ENCODE results near the gene CAMTA1.

DNA sequence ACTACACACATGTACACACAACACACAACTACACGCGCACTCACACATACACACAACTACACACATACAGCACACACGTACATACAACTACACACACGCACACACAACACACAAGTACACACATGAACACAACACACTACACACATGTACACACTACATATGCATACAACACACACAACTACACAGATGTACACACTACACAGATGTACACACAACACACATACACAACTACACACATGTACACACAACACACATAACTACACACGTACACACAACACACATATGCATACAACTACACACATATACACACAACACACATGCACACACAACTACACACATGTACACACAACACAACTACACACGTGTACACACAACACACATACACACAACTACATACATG is 318.6 kb downstream of the CAMTA1 start:
- TF ChIP-seq CTCF (IDR thresholded peaks at IDR 0.05; ENCODE audit: poor library complexity, severe bottlenecking), result no peak
- no peak for TF ChIP-seq POLR2AphosphoS5 (IDR thresholded peaks at IDR 0.05)
- no peak for TF ChIP-seq EZH2 (IDR thresholded peaks at IDR 0.05; ENCODE audit: borderline replicate concordance, insufficient read depth, low read length, poor library complexity, severe bottlenecking)
- no peak for TF ChIP-seq TAF1 (IDR thresholded peaks at IDR 0.05; ENCODE audit: low read depth)
- no peak for TF ChIP-seq EP300 (conservative IDR thresholded peaks at IDR 0.05; ENCODE audit: poor library complexity, severe bottlenecking)
- TF ChIP-seq RAD21 (conservative IDR thresholded peaks at IDR 0.05), result no peak

Measured in neural cell (in vitro differentiated cells).